Measurements from ENCODE around the gene NNAT.

DNA sequence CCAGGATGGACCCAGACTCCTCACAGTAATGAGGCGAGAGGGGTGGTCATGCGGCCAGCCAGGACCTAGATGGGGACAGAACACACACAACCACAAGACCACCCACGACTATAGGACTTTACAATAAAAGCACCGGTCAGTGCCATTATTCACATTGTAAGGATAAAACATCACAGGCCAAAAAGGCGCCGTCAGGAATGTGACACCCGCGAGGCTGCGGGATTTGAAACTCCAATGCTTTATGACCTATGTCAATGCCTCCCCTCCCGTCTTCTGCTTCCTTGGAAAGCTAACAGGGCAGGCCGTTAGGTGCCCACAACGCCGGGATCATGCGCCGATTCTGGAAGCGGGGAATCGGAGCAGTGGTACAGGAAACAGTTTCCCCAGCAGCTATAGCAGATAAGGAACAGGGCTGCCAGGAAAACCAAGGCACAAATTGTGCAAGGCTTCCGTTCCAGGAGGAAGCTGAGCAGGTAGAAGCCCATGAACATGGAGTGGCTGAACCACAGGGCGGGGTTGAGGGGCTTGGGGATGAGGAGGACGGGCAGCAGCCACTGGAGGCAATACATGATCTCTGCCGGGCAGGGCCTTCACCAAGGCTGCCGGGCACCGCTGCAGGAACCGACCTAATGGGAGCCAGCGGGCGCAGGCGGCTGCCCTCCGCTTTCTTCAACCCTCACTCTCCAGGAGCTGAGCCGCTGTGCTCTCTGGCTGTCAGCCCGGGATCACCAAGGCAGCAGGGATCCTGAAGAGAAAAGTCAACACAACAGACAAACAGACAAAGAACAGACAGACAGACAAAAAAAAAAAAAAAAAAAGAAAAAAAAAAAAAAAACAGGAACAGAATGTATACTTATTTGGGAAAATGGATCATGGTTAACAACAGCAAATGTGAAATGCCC is 2.2 kb upstream of the NNAT start:
- TF ChIP-seq, protein P1, sequence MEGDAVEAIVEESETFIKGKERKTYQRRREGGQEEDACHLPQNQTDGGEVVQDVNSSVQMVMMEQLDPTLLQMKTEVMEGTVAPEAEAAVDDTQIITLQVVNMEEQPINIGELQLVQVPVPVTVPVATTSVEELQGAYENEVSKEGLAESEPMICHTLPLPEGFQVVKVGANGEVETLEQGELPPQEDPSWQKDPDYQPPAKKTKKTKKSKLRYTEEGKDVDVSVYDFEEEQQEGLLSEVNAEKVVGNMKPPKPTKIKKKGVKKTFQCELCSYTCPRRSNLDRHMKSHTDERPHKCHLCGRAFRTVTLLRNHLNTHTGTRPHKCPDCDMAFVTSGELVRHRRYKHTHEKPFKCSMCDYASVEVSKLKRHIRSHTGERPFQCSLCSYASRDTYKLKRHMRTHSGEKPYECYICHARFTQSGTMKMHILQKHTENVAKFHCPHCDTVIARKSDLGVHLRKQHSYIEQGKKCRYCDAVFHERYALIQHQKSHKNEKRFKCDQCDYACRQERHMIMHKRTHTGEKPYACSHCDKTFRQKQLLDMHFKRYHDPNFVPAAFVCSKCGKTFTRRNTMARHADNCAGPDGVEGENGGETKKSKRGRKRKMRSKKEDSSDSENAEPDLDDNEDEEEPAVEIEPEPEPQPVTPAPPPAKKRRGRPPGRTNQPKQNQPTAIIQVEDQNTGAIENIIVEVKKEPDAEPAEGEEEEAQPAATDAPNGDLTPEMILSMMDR (conservative IDR thresholded peaks at IDR 0.05), result no peak
- TF ChIP-seq ZFX (IDR thresholded peaks at IDR 0.05), result no peak
